Peyer's patch (tissue), 4 donors: ENCODE results near the gene DEXI.

Experiments used
- CTCF ChIP-seq, 6 experiments: fragments of 450-650 bp in 4 of 6; fragments of 200-600 bp in 2 of 6; sonication (generic) in 1 of 6; IDR thresholded peaks; one replicate each; pipeline ENCODE4 v1.5.1; 2017 to 2019; ENCODE audit warnings: antibody characterized with exemption in 6 of 6, mild to moderate bottlenecking in 3 of 6, moderate library complexity in 1 of 6
- POLR2A ChIP-seq, 2 donors: fragments of 450-650 bp; IDR thresholded peaks; one replicate each; pipeline ENCODE4 v1.5.1; 2017; ENCODE audit warnings: antibody characterized with exemption in 2 of 2, mild to moderate bottlenecking in 2 of 2, moderate library complexity in 2 of 2

DNA sequence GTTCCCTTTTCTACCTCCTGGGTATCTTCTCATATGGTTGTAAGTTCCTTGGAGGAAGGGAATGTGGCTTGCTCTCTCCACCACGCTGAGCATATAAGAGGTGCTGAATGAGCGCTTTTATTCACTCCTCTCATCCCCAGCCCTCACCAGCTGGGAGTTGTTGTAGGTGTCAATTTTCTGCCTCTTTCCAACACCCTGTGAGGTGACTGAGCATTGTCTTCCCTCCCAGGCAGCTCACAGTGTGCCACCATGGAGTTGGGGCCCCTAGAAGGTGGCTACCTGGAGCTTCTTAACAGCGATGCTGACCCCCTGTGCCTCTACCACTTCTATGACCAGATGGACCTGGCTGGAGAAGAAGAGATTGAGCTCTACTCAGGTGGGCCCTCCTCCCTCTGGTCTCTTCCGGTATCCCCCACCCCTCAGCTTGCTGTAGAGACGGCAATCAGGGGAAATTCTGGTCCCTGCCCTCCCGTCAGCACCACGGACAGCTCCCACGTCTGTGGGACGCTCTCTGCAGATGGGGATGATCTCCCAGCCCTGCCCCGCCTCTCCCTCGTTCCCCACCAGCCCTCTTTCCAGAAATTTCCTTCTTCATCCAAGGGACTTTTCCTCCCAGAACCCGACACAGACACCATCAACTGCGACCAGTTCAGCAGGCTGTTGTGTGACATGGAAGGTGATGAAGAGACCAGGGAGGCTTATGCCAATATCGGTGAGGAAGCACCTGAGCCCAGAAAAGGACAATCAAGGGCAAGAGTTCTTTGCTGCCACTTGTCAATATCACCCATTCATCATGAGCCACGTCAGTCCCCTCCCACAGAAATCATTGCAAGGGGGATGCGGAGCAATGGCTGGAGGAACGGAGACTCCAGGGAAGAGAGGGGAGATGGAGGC lies 47.0 kb downstream of the DEXI start:
- TF ChIP-seq POLR2A (IDR thresholded peaks at IDR 0.05): no peak
- no peak for TF ChIP-seq CTCF (IDR thresholded peaks at IDR 0.05)
